ENCODE measurements around the gene CLINT1.

DNA sequence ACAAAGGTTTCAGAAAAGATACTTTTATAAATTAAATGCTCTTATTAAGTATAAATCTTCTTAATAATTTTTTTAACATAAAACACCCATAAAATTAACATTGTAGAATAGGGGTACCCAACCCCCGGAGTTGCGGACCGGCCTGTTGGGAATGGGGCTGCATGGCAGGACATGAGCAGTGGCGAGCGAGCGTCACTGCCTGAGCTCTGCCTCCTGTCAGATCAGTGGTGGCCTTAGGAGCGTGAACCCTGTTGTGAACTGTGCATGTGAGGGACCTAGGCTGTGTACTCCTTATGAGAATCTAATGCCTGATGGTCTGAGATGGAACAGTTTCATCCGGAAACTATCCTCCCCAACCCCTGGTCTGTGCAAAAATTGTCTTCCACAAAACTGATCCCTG, 35.3 kb downstream of the CLINT1 start:
- TF ChIP-seq, protein P1, sequence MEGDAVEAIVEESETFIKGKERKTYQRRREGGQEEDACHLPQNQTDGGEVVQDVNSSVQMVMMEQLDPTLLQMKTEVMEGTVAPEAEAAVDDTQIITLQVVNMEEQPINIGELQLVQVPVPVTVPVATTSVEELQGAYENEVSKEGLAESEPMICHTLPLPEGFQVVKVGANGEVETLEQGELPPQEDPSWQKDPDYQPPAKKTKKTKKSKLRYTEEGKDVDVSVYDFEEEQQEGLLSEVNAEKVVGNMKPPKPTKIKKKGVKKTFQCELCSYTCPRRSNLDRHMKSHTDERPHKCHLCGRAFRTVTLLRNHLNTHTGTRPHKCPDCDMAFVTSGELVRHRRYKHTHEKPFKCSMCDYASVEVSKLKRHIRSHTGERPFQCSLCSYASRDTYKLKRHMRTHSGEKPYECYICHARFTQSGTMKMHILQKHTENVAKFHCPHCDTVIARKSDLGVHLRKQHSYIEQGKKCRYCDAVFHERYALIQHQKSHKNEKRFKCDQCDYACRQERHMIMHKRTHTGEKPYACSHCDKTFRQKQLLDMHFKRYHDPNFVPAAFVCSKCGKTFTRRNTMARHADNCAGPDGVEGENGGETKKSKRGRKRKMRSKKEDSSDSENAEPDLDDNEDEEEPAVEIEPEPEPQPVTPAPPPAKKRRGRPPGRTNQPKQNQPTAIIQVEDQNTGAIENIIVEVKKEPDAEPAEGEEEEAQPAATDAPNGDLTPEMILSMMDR (IDR thresholded peaks at IDR 0.05): no peak
- TF ChIP-seq POLR2A (IDR thresholded peaks at IDR 0.05): no peak

All from tibial nerve (tissue), 3 donors.